Peyer's patch (tissue), 4 donors: ENCODE data around the gene NCAM2. TPM values are rescaled to one million over a fixed set of nuclear protein-coding genes. Genes with fewer than 3 reads are reported as not detected.

Source experiments
- DNase-seq, 3 donors: peaks; one replicate each; pipeline ENCODE4 v3.0.0-alpha.2; 2017 to 2019
- H3K27ac ChIP-seq, 4 donors: fragments of 200-600 bp; sonication (generic); one replicate each; pipeline ENCODE4 v1.5.1; 2016 to 2019
- H3K27me3 ChIP-seq, 2 donors: fragments of 200-600 bp; sonication (generic); one replicate each; pipeline ENCODE4 v1.5.1; 2019
- H3K36me3 ChIP-seq, 3 donors: fragments of 200-600 bp; sonication (generic); one replicate each; pipeline ENCODE4 v1.5.1; 2016 to 2019
- H3K4me1 ChIP-seq, 4 donors: fragments of 200-600 bp; sonication (generic); one replicate each; pipeline ENCODE4 v1.5.1; 2016 to 2019
- H3K4me3 ChIP-seq, 4 donors: fragments of 200-600 bp; sonication (generic); 1 replicate in 3 of 4; 2 replicates in 1 of 4; pipeline ENCODE4 v1.5.1; 2016 to 2019; ENCODE audit warnings: mild to moderate bottlenecking in 1 of 4
- H3K9me3 ChIP-seq, 4 donors: fragments of 200-600 bp; sonication (generic); one replicate each; pipeline ENCODE4 v1.5.1; 2016 to 2019; ENCODE audit warnings: mild to moderate bottlenecking in 1 of 4
- CTCF ChIP-seq, 6 experiments: fragments of 450-650 bp in 4 of 6; fragments of 200-600 bp in 2 of 6; sonication (generic) in 1 of 6; IDR thresholded peaks; one replicate each; pipeline ENCODE4 v1.5.1; 2017 to 2019; ENCODE audit warnings: antibody characterized with exemption in 6 of 6, mild to moderate bottlenecking in 3 of 6, moderate library complexity in 1 of 6
- POLR2A ChIP-seq, 2 donors: fragments of 450-650 bp; IDR thresholded peaks; one replicate each; pipeline ENCODE4 v1.5.1; 2017; ENCODE audit warnings: antibody characterized with exemption in 2 of 2, mild to moderate bottlenecking in 2 of 2, moderate library complexity in 2 of 2
- total RNA-seq, 4 donors: library from RNA; depleted of rRNA; stranded (reverse); fragments of >200 nt; gene quantifications; one replicate each; pipeline ENCODE4 v1.1.0, GENCODE V29; 2016

NCAM2 gene
- total RNA-seq, 4 donors from 2014 or later, result 0.13 to 5.8 (median 0.60) TPM

- peaks cover 0 to 2% (median 0%) of the 10 kb centered on the region in 4 donors for H3K9me3 ChIP-seq
- no peaks in the 10 kb centered on the region for H3K4me1 ChIP-seq
- no peak overlapping the region for H3K27ac ChIP-seq
- H3K27me3 ChIP-seq, result no peaks in the 10 kb centered on the region
- H3K4me3 ChIP-seq, result no peak overlapping the region
- no peak for TF ChIP-seq CTCF (IDR thresholded peaks at IDR 0.05)
- no peak for TF ChIP-seq POLR2A (IDR thresholded peaks at IDR 0.05)
- H3K36me3 ChIP-seq, result no peaks in the 10 kb centered on the region
- DNase-seq, result no peak
Observed at GRCh38 chr21:21434944-21435343, 436.7 kb downstream of the NCAM2 start.

- H3K27ac ChIP-seq, result no peak overlapping the region
- H3K9me3 ChIP-seq, result no peaks in the 10 kb centered on the region
- no peak for DNase-seq
- H3K27me3 ChIP-seq, result no peaks in the 10 kb centered on the region
- H3K4me3 ChIP-seq, result no peak overlapping the region
- H3K4me1 ChIP-seq, result no peaks in the 10 kb centered on the region
- TF ChIP-seq CTCF (IDR thresholded peaks at IDR 0.05) (no peak), POLR2A (IDR thresholded peaks at IDR 0.05) (no peak)
- H3K36me3 ChIP-seq, result no peaks in the 10 kb centered on the region
Observed at GRCh38 chr21:21436012-21436534, 437.9 kb downstream of the NCAM2 start.

GRCh38 chr21:21439761-21440160, 441.6 kb downstream of the NCAM2 start:
- TF ChIP-seq POLR2A (IDR thresholded peaks at IDR 0.05), result no peak
- TF ChIP-seq CTCF (IDR thresholded peaks at IDR 0.05), result no peak

GRCh38 chr21:21457077-21457476, 458.9 kb downstream of the NCAM2 start:
- TF ChIP-seq POLR2A (IDR thresholded peaks at IDR 0.05) (no peak), CTCF (IDR thresholded peaks at IDR 0.05) (no peak)
- H3K4me3 ChIP-seq, result no peak overlapping the region
- no peaks in the 10 kb centered on the region for H3K36me3 ChIP-seq
- H3K27me3 ChIP-seq, result no peaks in the 10 kb centered on the region
- no peaks in the 10 kb centered on the region for H3K4me1 ChIP-seq
- H3K9me3 ChIP-seq, result no peaks in the 10 kb centered on the region
- DNase-seq, result no peak
- H3K27ac ChIP-seq, result no peak overlapping the region

More at GRCh38 chr21:21439761-21440160, 441.6 kb downstream of the NCAM2 start:
- DNase-seq, result no peak
- no peaks in the 10 kb centered on the region for H3K36me3 ChIP-seq
- H3K4me3 ChIP-seq, result no peak overlapping the region
- H3K27ac ChIP-seq, result no peak overlapping the region
- no peaks in the 10 kb centered on the region for H3K9me3 ChIP-seq
- H3K27me3 ChIP-seq, result no peaks in the 10 kb centered on the region
- no peaks in the 10 kb centered on the region for H3K4me1 ChIP-seq

GRCh38 chr21:21458124-21458631, 460.0 kb downstream of the NCAM2 start:
- H3K27ac ChIP-seq, result no peak overlapping the region
- H3K4me3 ChIP-seq, result no peak overlapping the region
- H3K36me3 ChIP-seq, result no peaks in the 10 kb centered on the region
- no peak for DNase-seq
- no peaks in the 10 kb centered on the region for H3K27me3 ChIP-seq
- H3K9me3 ChIP-seq, result no peaks in the 10 kb centered on the region
- TF ChIP-seq POLR2A (IDR thresholded peaks at IDR 0.05) (no peak), CTCF (IDR thresholded peaks at IDR 0.05) (no peak)
- no peaks in the 10 kb centered on the region for H3K4me1 ChIP-seq

- no peak for DNase-seq
- TF ChIP-seq POLR2A (IDR thresholded peaks at IDR 0.05) (no peak), CTCF (IDR thresholded peaks at IDR 0.05) (no peak)
- H3K27ac ChIP-seq, result no peak overlapping the region
- no peaks in the 10 kb centered on the region for H3K36me3 ChIP-seq
- no peaks in the 10 kb centered on the region for H3K4me1 ChIP-seq
- H3K4me3 ChIP-seq, result no peak overlapping the region
- no peaks in the 10 kb centered on the region for H3K27me3 ChIP-seq
- H3K9me3 ChIP-seq, result no peaks in the 10 kb centered on the region
Observed at GRCh38 chr21:21460979-21461378, 462.8 kb downstream of the NCAM2 start.
